CD4-positive, alpha-beta T cell treated with Interleukin-17A for 1 hour (primary cell): ENCODE results near the gene SOCS6.

Experiments used
- DNase-seq: peaks from one replicate; pipeline ENCODE4 v3.0.0-alpha.2; 2020

The SOCS6 gene

GRCh38 chr18:70289351-70290312, 787 bp downstream of the SOCS6 start:
- DNase-seq: no peak

- no peak for DNase-seq
Observed at GRCh38 chr18:70290482-70291294, 1.8 kb downstream of the SOCS6 start.

- no peak for DNase-seq
Observed at GRCh38 chr18:70291295-70291574, 2.4 kb downstream of the SOCS6 start.

- no peak for DNase-seq
Observed at GRCh38 chr18:70292628-70293027, 3.8 kb downstream of the SOCS6 start.

GRCh38 chr18:70293166-70293565, 4.3 kb downstream of the SOCS6 start:
- DNase-seq: no peak

- no peak for DNase-seq
Observed at GRCh38 chr18:70294471-70295191, 5.8 kb downstream of the SOCS6 start.

GRCh38 chr18:70295192-70296188, 6.6 kb downstream of the SOCS6 start:
- DNase-seq: no peak

- DNase-seq: no peak
Observed at GRCh38 chr18:70296289-70296688, 7.4 kb downstream of the SOCS6 start.

GRCh38 chr18:70296781-70297180, 7.9 kb downstream of the SOCS6 start:
- DNase-seq: no peak

- DNase-seq: no peak
Observed at GRCh38 chr18:70299393-70299792, 10.5 kb downstream of the SOCS6 start.

- no peak for DNase-seq
Observed at GRCh38 chr18:70301667-70302066, 12.8 kb downstream of the SOCS6 start.

GRCh38 chr18:70308555-70309294, 19.9 kb downstream of the SOCS6 start:
- no peak for DNase-seq

GRCh38 chr18:70310560-70311320, 21.9 kb downstream of the SOCS6 start:
- DNase-seq: no peak

GRCh38 chr18:70311726-70312125, 22.9 kb downstream of the SOCS6 start:
- no peak for DNase-seq

- DNase-seq: no peak
Observed at GRCh38 chr18:70313640-70314039, 24.8 kb downstream of the SOCS6 start.

GRCh38 chr18:70314151-70314782, 25.4 kb downstream of the SOCS6 start:
- no peak for DNase-seq

GRCh38 chr18:70319187-70319586, 30.3 kb downstream of the SOCS6 start:
- no peak for DNase-seq

GRCh38 chr18:70321616-70322015, 32.8 kb downstream of the SOCS6 start:
- no peak for DNase-seq

GRCh38 chr18:70322385-70322784, 33.5 kb downstream of the SOCS6 start:
- no peak for DNase-seq

GRCh38 chr18:70322928-70323327, 34.1 kb downstream of the SOCS6 start:
- DNase-seq: no peak
